GM12878 (cell line): ENCODE data around the gene COL9A3.

Experiments used
- CTCF ChIP-seq, 3 experiments: IDR thresholded peaks in 2 of 3; conservative IDR thresholded peaks in 1 of 3; 2 replicates each; pipeline ENCODE4 v1.5.1; 2011; ENCODE audit warnings: low read depth in 3 of 3, low read length in 3 of 3, mild to moderate bottlenecking in 3 of 3, control low read depth in 2 of 3, moderate library complexity in 2 of 3, inconsistent platforms in 1 of 3, mixed read lengths in 1 of 3; ENCODE audit not compliant: control insufficient read depth in 2 of 3, insufficient read depth in 1 of 3; ENCODE audit errors: extremely low read depth in 1 of 3
- REST ChIP-seq: IDR thresholded peaks from 2 replicates; pipeline ENCODE4 v1.6.1; 2012; ENCODE audit warnings: mild to moderate bottlenecking, low read depth, low read length
- YY1 ChIP-seq: IDR thresholded peaks from 2 replicates; pipeline ENCODE4 v1.6.1; 2011; ENCODE audit warnings: low read depth, mild to moderate bottlenecking, low read length

- TF ChIP-seq REST (no peak), YY1 (no peak), CTCF (IDR thresholded peaks at IDR 0.05 in 2 of 3, conservative IDR thresholded peaks at IDR 0.05 in 1 of 3; ENCODE audit: control insufficient read depth in 2 of 3, extremely low read depth in 1 of 3, insufficient read depth in 1 of 3, low read depth in 3 of 3, low read length in 3 of 3) (no peak)
These were observed 34.0 kb upstream of the COL9A3 start for GRCh38 chr20:62782893-62783278.
